HUES64 (cell line): Measurements from ENCODE around the gene SARNP.
A peak's percentile ranks its signal among the peaks of the same experiment; 100 is the strongest.

Experiments used
- H3K27ac ChIP-seq: 2 replicates; pipeline ENCODE4 v1.7.0; 2013; ENCODE audit warnings: low read depth, low read length, inconsistent platforms
- H3K27me3 ChIP-seq: 2 replicates; pipeline ENCODE4 v1.6.1; 2013; ENCODE audit warnings: mild to moderate bottlenecking, low read length; ENCODE audit not compliant: insufficient read depth
- H3K36me3 ChIP-seq: 2 replicates; pipeline ENCODE4 v1.6.1; 2013; ENCODE audit warnings: mild to moderate bottlenecking, low read length; ENCODE audit not compliant: insufficient read depth
- H3K4me1 ChIP-seq: 2 replicates; pipeline ENCODE4 v1.6.1; 2013; ENCODE audit warnings: mild to moderate bottlenecking, low read length, moderate library complexity; ENCODE audit not compliant: insufficient read depth
- H3K4me3 ChIP-seq: 2 replicates; pipeline ENCODE4 v1.5.1; 2013; ENCODE audit warnings: mild to moderate bottlenecking, low read length, moderate library complexity
- H3K9ac ChIP-seq: 2 replicates; pipeline ENCODE4 v1.6.1; 2013; ENCODE audit warnings: mild to moderate bottlenecking, low read depth, low read length
- H3K9me3 ChIP-seq: 2 replicates; pipeline ENCODE4 v1.6.1; 2013; ENCODE audit warnings: low read depth, low read length; ENCODE audit not compliant: insufficient read depth
- WGBS: fragments of 150-250, 120-280 bp; methylation state at CpG from one replicate; pipeline ENCODE4 v1.1.7; 2013; ENCODE audit warnings: missing lambda C conversion rate; 5-methylcytosine and 5-hydroxymethylcytosine counted together

The SARNP gene

DNA sequence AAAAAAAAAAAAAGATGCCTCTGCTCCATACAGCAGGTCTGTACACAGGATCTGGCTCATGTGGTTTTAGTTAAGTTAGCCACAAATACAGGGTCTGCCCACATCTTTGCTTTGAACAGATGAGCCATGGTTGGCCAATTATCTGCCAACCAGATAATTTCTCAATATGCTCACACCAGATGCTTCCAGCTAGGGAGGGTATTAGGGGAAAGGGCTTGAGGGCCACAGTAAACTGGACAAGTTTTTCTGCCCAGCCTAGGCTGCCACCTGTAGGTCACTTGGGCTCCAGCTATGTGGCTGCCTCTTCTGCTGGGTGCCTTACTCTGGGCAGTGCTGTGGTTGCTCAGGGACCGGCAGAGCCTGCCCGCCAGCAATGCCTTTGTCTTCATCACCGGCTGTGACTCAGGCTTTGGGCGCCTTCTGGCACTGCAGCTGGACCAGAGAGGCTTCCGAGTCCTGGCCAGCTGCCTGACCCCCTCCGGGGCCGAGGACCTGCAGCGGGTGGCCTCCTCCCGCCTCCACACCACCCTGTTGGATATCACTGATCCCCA is 96.6 kb downstream of the SARNP start:
- no peak overlapping the region for H3K4me3 ChIP-seq
- no peaks in the 10 kb centered on the region for H3K9me3 ChIP-seq
- no peak overlapping the region for H3K27ac ChIP-seq
- peaks cover 27% of the 10 kb centered on the region for H3K4me1 ChIP-seq
- no peaks in the 10 kb centered on the region for H3K27me3 ChIP-seq
- H3K36me3 ChIP-seq: peaks cover 27% of the 10 kb centered on the region
- 69% methylated on average over 9 of the region's 9 CpGs for WGBS
- H3K9ac ChIP-seq: no peak overlapping the region

DNA sequence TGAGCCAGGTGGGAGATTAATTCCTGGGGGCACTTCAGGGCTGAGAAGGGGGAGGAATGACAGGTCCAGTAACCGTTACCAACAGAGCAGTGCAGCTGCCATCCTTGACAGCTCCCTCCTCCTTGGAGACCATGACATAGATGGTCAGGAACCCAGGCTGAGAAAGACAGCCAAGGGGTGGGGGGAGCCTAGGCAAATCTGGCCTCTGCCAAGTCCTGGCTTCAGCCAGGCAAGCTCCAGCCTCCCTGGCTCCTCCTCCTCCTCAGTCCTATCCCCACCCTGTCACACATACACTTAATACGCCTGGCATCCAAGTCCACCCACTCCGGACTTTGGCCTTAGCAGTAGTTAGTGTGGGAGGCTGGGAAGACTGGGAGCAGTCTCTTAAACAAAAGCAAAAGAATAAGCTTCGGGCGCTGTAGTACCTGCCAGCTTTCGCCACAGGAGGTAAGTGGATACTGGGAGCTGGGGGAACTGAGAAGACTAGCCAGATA is 97.4 kb downstream of the SARNP start, which contains the start of gene RDH5:
Gene RDH5, plus strand, starts transcription at position 323 of the 494 bp plus-strand sequence. CDS start 792 bp downstream, outside the sequence.
- peaks cover 32% of the 10 kb centered on the region for H3K4me1 ChIP-seq
- no peaks in the 10 kb centered on the region for H3K9me3 ChIP-seq
- peaks cover 19% of the 10 kb centered on the region for H3K36me3 ChIP-seq
- H3K27ac ChIP-seq: no peak within 1 kb of the TSS
- no peak within 1 kb of the TSS for H3K4me3 ChIP-seq
- 91% methylated on average over 6 of the region's 6 CpGs for WGBS
- H3K9ac ChIP-seq: no peak within 1 kb of the TSS
- no peaks in the 10 kb centered on the region for H3K27me3 ChIP-seq

DNA sequence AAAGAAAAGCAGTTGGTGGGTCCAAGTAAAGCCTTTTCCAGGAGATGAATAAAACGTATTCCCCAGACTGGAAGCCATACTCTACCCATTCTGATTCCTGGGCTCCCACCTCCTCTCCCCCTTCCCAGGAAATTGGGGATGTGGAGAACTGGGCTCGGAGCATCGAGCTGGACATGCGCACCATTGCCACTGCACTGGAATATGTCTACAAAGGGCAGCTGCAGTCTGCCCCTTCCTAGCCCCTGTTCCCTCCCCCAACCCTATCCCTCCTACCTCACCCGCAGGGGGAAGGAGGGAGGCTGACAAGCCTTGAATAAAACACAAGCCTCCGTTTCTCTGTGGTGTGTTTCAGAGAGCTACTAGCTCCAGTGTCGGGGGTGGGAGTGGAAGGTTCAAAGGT is 98.2 kb downstream of the SARNP start:
- Histone ChIP-seq H3K9me3 (no peaks in the 10 kb centered on the region), H3K9ac (no peak overlapping the region), H3K4me3 (no peak overlapping the region), H3K27ac (no peak overlapping the region), H3K4me1 (peaks cover 33% of the 10 kb centered on the region), H3K36me3 (peaks cover 13% of the 10 kb centered on the region), H3K27me3 (no peaks in the 10 kb centered on the region)
- WGBS: 86% methylated on average over 7 of the region's 7 CpGs

DNA sequence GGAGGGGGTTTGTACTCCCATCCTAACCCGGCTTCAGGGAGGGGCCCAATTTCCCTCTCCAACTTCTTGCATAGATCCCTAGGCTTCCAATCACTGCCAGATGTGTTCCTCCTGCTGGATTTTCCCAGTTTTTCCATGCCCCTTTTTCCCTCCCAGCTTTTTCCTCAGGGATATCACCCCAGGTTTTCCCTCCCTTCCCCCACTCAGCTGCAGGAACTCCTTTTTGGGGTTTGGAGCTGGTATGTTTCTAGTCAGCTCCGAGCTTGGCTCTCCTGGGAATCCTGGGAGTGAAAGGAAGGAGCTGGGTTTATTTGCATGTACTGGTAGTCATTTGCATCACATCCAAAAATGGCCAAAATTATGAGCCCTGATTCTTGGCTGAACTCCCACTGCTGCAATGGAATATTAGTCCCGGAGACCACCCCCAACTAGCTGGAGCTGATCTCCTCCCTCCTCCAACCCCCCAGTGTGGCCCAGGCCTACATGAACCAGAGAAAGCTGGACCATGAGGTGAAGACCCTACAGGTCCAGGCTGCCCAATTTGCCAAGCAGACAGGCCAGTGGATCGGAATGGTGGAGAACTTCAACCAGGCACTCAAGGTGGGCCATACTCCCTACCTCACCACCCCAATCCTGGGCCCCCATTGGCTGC is 98.8 kb downstream of the SARNP start:
- Histone ChIP-seq H3K9me3 (no peaks in the 10 kb centered on the region), H3K4me1 (peaks cover 33% of the 10 kb centered on the region), H3K27me3 (no peaks in the 10 kb centered on the region), H3K36me3 (peaks cover 7% of the 10 kb centered on the region), H3K4me3 (peak overlapping the region; percentile 86; the same call in 1 of the 2 replicates), H3K27ac (peak overlapping the region; percentile 91), H3K9ac (peak overlapping the region; percentile 46; the same call in 1 of the 2 replicates)
- WGBS: 76% methylated on average over 4 of the region's 4 CpGs

DNA sequence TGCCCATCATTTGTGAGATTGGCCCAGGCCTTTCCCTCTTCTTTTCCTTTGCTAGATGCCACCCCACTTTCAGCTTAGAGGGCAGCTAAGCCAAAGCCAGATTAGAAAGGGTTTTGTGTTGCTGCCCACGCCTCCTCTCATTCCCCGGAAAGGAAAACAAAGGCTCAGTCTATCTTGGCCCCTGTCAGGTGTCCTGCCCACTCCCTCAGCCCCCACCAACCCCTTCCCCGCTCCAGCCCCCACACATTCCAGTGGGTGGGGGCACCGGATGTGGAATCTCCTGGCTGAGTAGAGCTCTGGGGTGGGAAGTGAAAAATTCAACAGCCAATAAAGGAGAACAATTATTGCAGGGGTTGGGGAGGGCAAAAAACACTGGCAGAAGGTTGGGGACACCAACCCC is 99.5 kb downstream of the SARNP start:
- H3K4me1 ChIP-seq: peaks cover 33% of the 10 kb centered on the region
- H3K9ac ChIP-seq: peak overlapping the region; percentile 90; the same call in 1 of the 2 replicates
- peak overlapping the region; percentile 91 for H3K27ac ChIP-seq
- WGBS: 36% methylated on average over 2 of the region's 4 CpGs
- H3K4me3 ChIP-seq: peak overlapping the region; percentile 86; the same call in 1 of the 2 replicates
- H3K9me3 ChIP-seq: no peaks in the 10 kb centered on the region
- H3K36me3 ChIP-seq: peaks cover under 1% of the 10 kb centered on the region; the same call in 1 of the 2 replicates
- H3K27me3 ChIP-seq: 0 out of 2 replicates have a peak, but pooled peaks cover 1% of the 10 kb centered on the region

DNA sequence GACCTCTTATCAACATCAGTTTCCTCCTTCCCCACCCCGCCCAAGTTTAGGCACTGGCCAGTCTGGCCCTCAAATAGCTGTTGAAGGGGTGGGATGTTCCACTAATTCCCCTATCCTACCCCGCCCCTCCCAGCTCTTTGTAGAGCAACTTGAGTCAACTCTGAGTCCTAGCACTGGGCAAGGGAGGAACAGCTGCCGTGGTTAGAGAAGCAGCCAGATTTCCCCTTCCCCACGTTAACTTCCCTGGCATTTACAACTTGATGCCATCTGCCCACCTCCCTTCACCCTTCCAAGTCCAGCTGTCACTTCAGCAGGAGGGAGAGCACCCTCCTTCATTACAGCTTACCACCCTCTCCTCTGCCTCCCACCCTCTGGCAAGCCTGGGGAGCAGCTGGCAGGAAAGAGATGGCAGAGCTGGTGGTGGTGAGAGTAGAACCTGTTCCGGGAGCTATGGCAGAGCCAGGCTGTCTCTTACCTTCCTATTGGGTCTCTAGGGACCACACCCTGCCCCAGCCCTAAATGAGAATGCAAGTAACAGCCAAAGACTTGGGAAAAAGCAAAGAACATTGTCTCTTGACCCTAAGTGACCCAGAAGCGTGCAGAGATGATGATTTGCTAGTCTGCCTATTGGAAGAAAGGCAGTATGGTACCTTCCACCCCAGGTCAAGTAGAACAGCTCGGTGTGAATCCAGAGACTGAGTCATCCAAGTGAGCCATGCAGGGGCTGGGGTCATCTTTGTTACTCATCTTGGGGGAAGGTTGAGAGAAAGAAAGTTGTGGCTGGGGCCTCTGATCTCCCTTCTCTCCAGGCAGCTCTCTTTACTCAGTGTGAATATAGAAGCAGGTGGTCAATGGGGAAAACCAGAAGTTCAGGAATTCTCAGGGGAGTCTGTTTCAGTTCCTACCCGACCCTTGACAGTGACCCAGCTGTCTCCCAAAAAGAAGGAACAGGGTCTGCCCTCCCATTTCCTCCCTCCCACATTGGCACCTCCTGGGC is 100.2 kb downstream of the SARNP start:
- 33% methylated on average over 7 of the region's 8 CpGs for WGBS
- peaks cover 7% of the 10 kb centered on the region; the same call in 1 of the 2 replicates for H3K27me3 ChIP-seq

DNA sequence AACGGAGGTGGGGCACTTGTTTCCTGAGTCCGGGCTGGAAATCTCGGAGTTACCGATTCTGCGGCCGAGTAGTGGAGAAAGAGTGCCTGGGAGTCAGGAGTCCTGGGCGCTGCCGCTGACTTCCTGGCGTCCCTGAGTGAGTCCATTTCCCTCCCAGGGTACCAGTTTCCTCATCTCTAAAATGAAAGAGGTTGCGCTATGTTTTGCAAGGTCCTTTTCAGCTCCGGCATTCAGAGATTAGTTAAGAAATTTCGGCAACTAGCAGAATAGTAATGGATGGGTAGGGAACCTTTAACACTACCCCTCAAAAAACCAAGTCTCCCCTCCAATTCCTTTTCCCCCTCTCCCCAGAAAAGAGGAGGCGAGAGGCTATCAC is 101.0 kb downstream of the SARNP start:
- Histone ChIP-seq H3K4me1 (peaks cover 33% of the 10 kb centered on the region), H3K36me3 (no peaks in the 10 kb centered on the region), H3K9ac (peak overlapping the region; percentile 90), H3K4me3 (peak overlapping the region; percentile 86), H3K27ac (peak overlapping the region; percentile 91), H3K27me3 (peaks cover 14% of the 10 kb centered on the region; the same call in 1 of the 2 replicates), H3K9me3 (no peaks in the 10 kb centered on the region)
- 3% methylated on average over 12 of the region's 13 CpGs for WGBS

More for the DNA sequence above, 100.2 kb downstream of the SARNP start:
- Histone ChIP-seq H3K9ac (peak overlapping the region; percentile 90), H3K4me1 (peaks cover 33% of the 10 kb centered on the region), H3K9me3 (no peaks in the 10 kb centered on the region), H3K4me3 (peak overlapping the region; percentile 86), H3K36me3 (no peaks in the 10 kb centered on the region), H3K27ac (peak overlapping the region; percentile 91)

DNA sequence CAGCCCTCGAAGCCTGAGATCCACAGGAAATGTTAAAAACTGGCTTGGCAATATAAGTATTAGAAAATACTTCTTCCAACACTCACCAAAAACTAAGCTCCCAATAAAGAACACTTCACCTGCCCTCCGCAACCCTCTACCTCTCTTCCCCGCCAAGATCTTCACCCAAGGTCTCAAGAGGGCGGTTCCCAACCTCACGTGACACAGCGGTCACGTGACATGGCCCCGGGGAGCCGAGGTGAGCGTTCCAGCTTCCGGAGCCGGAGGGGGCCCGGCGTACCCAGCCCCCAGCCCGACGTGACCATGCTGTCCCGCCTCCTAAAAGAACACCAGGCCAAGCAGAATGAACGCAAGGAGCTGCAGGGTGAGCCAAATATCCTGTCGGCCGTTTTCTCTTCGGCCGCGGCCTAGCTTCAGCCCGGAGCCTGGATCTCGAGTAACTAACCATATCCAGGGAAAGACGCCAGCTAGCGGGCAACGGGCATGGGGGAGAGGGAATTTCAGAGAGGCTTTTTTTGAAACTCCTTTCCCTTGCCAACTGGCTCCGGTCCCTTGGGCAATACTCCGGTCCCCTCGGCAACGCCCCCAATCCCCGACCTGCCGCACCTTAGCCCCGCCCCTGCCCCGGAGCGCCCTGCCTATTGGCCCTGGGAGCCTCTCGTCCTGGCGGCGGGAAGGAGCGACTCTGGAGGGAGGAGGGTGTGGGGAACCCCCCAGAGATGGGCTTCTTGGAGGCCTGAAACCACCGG is 101.5 kb downstream of the SARNP start, which contains the start of gene BLOC1S1:
Gene BLOC1S1, plus strand, starts transcription at position 214 of the 749 bp plus-strand sequence. Its CDS starts 6 bp downstream, at position 220.
- Histone ChIP-seq H3K9me3 (no peaks in the 10 kb centered on the region), H3K27ac (peak within 1 kb of the TSS; percentile 91), H3K27me3 (peaks cover 14% of the 10 kb centered on the region; the same call in 1 of the 2 replicates), H3K9ac (peak within 1 kb of the TSS; percentile 90), H3K4me1 (peaks cover 33% of the 10 kb centered on the region), H3K4me3 (peak within 1 kb of the TSS; percentile 86), H3K36me3 (no peaks in the 10 kb centered on the region)
- WGBS: under 1% methylated on average over 41 of the region's 42 CpGs

DNA sequence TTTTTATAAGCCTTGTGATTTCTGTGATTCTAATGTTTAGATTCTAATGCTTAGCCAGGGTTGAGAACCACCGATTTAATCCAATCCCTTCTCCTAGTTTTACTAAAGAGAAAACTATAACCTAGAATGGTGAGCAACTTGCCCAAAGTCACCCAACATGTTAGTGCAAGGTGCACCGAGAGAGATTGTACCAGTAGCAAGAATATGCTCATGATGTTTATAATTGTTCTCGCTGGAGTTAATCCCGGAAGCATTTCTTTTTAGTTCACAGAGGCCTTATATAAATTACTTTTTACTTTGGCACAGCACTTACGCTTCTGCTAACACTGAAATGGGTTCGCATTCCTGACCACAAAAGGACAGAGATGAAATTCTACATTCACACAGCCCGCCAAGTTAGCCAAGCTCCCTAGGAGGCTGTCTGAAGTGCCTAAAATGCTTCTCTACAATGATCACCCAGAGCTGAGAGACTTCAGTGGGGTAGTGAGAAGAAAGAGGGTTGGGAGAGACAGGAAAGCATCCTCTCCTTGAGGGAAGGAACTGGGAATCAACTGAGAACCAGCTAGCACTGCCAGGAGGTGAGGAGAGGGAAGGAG is 102.3 kb downstream of the SARNP start:
- peaks cover 14% of the 10 kb centered on the region; the same call in 1 of the 2 replicates for H3K27me3 ChIP-seq
- H3K27ac ChIP-seq: peak overlapping the region; percentile 91
- no peaks in the 10 kb centered on the region for H3K36me3 ChIP-seq
- peak overlapping the region; percentile 90 for H3K9ac ChIP-seq
- H3K9me3 ChIP-seq: no peaks in the 10 kb centered on the region
- H3K4me1 ChIP-seq: peaks cover 33% of the 10 kb centered on the region
- H3K4me3 ChIP-seq: peak overlapping the region; percentile 86
- 76% methylated on average over 7 of the region's 7 CpGs for WGBS

DNA sequence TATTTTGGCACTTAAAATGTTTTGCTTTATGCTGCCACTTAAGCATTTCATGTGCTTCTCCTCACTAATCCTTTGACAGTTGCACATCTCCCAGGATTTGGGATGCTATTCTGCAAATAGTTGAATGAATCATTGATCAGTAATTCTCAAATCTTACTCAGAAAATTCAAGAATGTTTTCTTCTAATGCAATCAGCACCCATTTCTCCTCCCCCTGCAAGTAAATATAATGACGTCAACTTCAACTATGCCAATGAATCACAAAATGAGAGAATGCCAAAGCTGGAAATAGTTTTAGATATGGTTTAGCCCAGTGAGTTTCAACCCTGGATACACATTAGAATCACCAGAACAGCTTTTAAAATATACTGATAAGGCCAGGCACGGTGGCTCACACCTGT is 103.8 kb downstream of the SARNP start:
- Histone ChIP-seq H3K27ac (no peak overlapping the region), H3K36me3 (no peaks in the 10 kb centered on the region), H3K9me3 (no peaks in the 10 kb centered on the region), H3K9ac (no peak overlapping the region), H3K4me1 (peaks cover 32% of the 10 kb centered on the region), H3K27me3 (peaks cover 19% of the 10 kb centered on the region; the same call in 1 of the 2 replicates), H3K4me3 (no peak overlapping the region)
- WGBS: 85% methylated on average over 1 of the region's 2 CpGs
